Lower leg skin (tissue), 3 donors: ENCODE data around the gene KCNH8.

Source experiments
- CTCF ChIP-seq, 3 donors: fragments of 450-650 bp; IDR thresholded peaks; one replicate each; pipeline ENCODE4 v1.5.1; 2016; ENCODE audit warnings: antibody characterized with exemption in 3 of 3, mild to moderate bottlenecking in 3 of 3, moderate library complexity in 2 of 3
- POLR2A ChIP-seq, 2 donors: fragments of 450-650 bp; IDR thresholded peaks; one replicate each; pipeline ENCODE4 v1.6.1; 2016 to 2017; ENCODE audit warnings: antibody characterized with exemption in 2 of 2, mild to moderate bottlenecking in 1 of 2, moderate library complexity in 1 of 2

- TF ChIP-seq CTCF (IDR thresholded peaks at IDR 0.05): no peak
- no peak for TF ChIP-seq POLR2A (IDR thresholded peaks at IDR 0.05)
Observed at GRCh38 chr3:19256313-19256712, 108.0 kb downstream of the KCNH8 start.
